DOHH2 (cell line): ENCODE results near the gene MYO18B.

Experiments
- H3F3A ChIP-seq: fragments of 200-600 bp; sonication (generic), shearing (Covaris generic); 2 replicates; pipeline ENCODE4 v1.6.0; 2016; ENCODE audit warnings: antibody characterized with exemption, mild to moderate bottlenecking; ENCODE audit not compliant: control insufficient read depth, insufficient read depth
- H3K27ac ChIP-seq: fragments of 200-600 bp; sonication (generic); 2 replicates; pipeline ENCODE4 v1.5.1; 2014; ENCODE audit warnings: low read depth, mild to moderate bottlenecking, low read length, moderate library complexity
- H3K27me3 ChIP-seq: fragments of 200-600 bp; sonication (generic); 2 replicates; pipeline ENCODE4 v1.6.1; 2014; ENCODE audit warnings: mild to moderate bottlenecking, low read length, mixed read lengths; ENCODE audit not compliant: control insufficient read depth
- H3K36me3 ChIP-seq: fragments of 200-600 bp; sonication (generic); 2 replicates; pipeline ENCODE4 v1.6.1; 2014; ENCODE audit warnings: mild to moderate bottlenecking, low read length, moderate library complexity, mixed read lengths; ENCODE audit not compliant: control insufficient read depth
- H3K4me1 ChIP-seq: fragments of 200-600 bp; sonication (generic); 2 replicates; pipeline ENCODE4 v1.6.1; 2014; ENCODE audit warnings: mild to moderate bottlenecking, low read length, mixed read lengths; ENCODE audit not compliant: control insufficient read depth
- H3K4me2 ChIP-seq: fragments of 200-600 bp; sonication (generic); 2 replicates; pipeline ENCODE4 v1.6.0; 2014; ENCODE audit warnings: mild to moderate bottlenecking, low read length, moderate library complexity
- H3K4me3 ChIP-seq: fragments of 200-600 bp; sonication (generic); 2 replicates; pipeline ENCODE4 v1.5.1; 2014; ENCODE audit warnings: mild to moderate bottlenecking, low read length, mixed read lengths
- H3K79me2 ChIP-seq: fragments of 200-600 bp; sonication (generic); 2 replicates; pipeline ENCODE4 v1.6.1; 2014; ENCODE audit warnings: mild to moderate bottlenecking, low read length, mixed read lengths; ENCODE audit not compliant: control insufficient read depth
- H3K9me2 ChIP-seq: fragments of 200-600 bp; sonication (generic); replicated peaks from 2 replicates; pipeline ENCODE4 v1.6.1; 2014; ENCODE audit warnings: mild to moderate bottlenecking, low read length, mixed read lengths; ENCODE audit not compliant: control insufficient read depth
- H3K9me3 ChIP-seq: fragments of 200-600 bp; sonication (generic); 2 replicates; pipeline ENCODE4 v1.6.1; 2014; ENCODE audit warnings: antibody characterized with exemption, low read length, mixed read lengths; ENCODE audit not compliant: control insufficient read depth, insufficient read depth
- H4K20me1 ChIP-seq: fragments of 200-600 bp; sonication (generic); 2 replicates; pipeline ENCODE4 v1.6.0; 2014; ENCODE audit warnings: low read depth, mild to moderate bottlenecking, antibody characterized with exemption, low read length, moderate library complexity; ENCODE audit not compliant: control insufficient read depth, insufficient read depth
- CTCF ChIP-seq: fragments of 200-600 bp; sonication (generic); IDR thresholded peaks from one replicate; pipeline ENCODE4 v1.5.1; 2014; ENCODE audit warnings: antibody characterized with exemption, mild to moderate bottlenecking, low read depth, low read length; ENCODE audit not compliant: poor library complexity, severe bottlenecking
- EZH2phosphoT487 ChIP-seq: fragments of 200-600 bp; sonication (generic); IDR thresholded peaks from 2 replicates; pipeline ENCODE4 v1.6.1; 2017; ENCODE audit warnings: borderline replicate concordance, mild to moderate bottlenecking, antibody characterized with exemption, low read length, moderate library complexity, mixed read lengths

MYO18B gene

GRCh38 chr22:25828422-25828821 lies 86.4 kb downstream of the MYO18B start:
- Histone ChIP-seq H3F3A (no peaks in the 10 kb centered on the region), H3K9me2 (no peaks in the 10 kb centered on the region), H4K20me1 (no peaks in the 10 kb centered on the region), H3K4me1 (no peaks in the 10 kb centered on the region), H3K27ac (no peak overlapping the region), H3K36me3 (no peaks in the 10 kb centered on the region), H3K27me3 (no peaks in the 10 kb centered on the region), H3K4me3 (no peak overlapping the region), H3K4me2 (no peak overlapping the region), H3K9me3 (no peaks in the 10 kb centered on the region), H3K79me2 (no peaks in the 10 kb centered on the region)
- TF ChIP-seq CTCF = no peak

- Histone ChIP-seq H3F3A (no peaks in the 10 kb centered on the region), H3K4me1 (no peaks in the 10 kb centered on the region), H3K27ac (no peak overlapping the region), H3K4me2 (no peak overlapping the region), H3K79me2 (no peaks in the 10 kb centered on the region), H3K9me2 (no peaks in the 10 kb centered on the region), H4K20me1 (no peaks in the 10 kb centered on the region), H3K4me3 (no peak overlapping the region), H3K27me3 (no peaks in the 10 kb centered on the region), H3K9me3 (no peaks in the 10 kb centered on the region), H3K36me3 (no peaks in the 10 kb centered on the region)
- TF ChIP-seq EZH2phosphoT487 (no peak), CTCF (no peak)
These were observed 87.2 kb downstream of the MYO18B start for GRCh38 chr22:25829237-25829636.

- TF ChIP-seq CTCF (no peak), EZH2phosphoT487 (no peak)
These were observed 88.1 kb downstream of the MYO18B start for GRCh38 chr22:25829808-25830777.

More at GRCh38 chr22:25829808-25830777, 88.1 kb downstream of the MYO18B start:
- Histone ChIP-seq H3F3A (no peaks in the 10 kb centered on the region), H3K9me3 (no peaks in the 10 kb centered on the region), H3K4me1 (no peaks in the 10 kb centered on the region), H3K4me3 (no peak overlapping the region), H3K27ac (no peak overlapping the region), H3K9me2 (no peaks in the 10 kb centered on the region), H3K36me3 (no peaks in the 10 kb centered on the region), H3K4me2 (no peak overlapping the region), H3K27me3 (no peaks in the 10 kb centered on the region), H3K79me2 (no peaks in the 10 kb centered on the region), H4K20me1 (no peaks in the 10 kb centered on the region)
